ENCODE measurements around the gene BEAN1.
"Not testable (repeated sequence)": the region's sequence is repeated elsewhere in the genome, so short reads cannot be mapped to it uniquely, and the experiment has no call there.

Gene BEAN1

GRCh38 chr16:66458853-66459252, 31.8 kb downstream of the BEAN1 start:
- Histone ChIP-seq H3K9me3 (ENCODE audit: control insufficient read depth, insufficient read depth, low read length) (no peaks in the 10 kb centered on the region), H3K4me2 (ENCODE audit: low read length) (no peak overlapping the region), H3K36me3 (ENCODE audit: control insufficient read depth, low read length) (no peaks in the 10 kb centered on the region), H3K4me3 (ENCODE audit: low read length) (no peak overlapping the region), H3K27me3 (ENCODE audit: control insufficient read depth, low read length) (peaks cover 16% of the 10 kb centered on the region), H3K79me2 (ENCODE audit: control insufficient read depth, low read length) (no peaks in the 10 kb centered on the region), H4K20me1 (ENCODE audit: control insufficient read depth, insufficient read depth, low read depth, low read length) (no peaks in the 10 kb centered on the region), H3K4me1 (ENCODE audit: control insufficient read depth, low read length) (no peaks in the 10 kb centered on the region), H3F3A (ENCODE audit: control insufficient read depth, insufficient read depth) (no peaks in the 10 kb centered on the region), H3K27ac (ENCODE audit: low read depth, low read length) (no peak overlapping the region), H3K9me2 (replicated peaks; ENCODE audit: control insufficient read depth, low read length) (no peaks in the 10 kb centered on the region)
- TF ChIP-seq CTCF (IDR thresholded peaks at IDR 0.05; ENCODE audit: low read depth, low read length, poor library complexity, severe bottlenecking) (no peak), EZH2phosphoT487 (IDR thresholded peaks at IDR 0.05; ENCODE audit: borderline replicate concordance, low read length) (no peak)

GRCh38 chr16:66459878-66460277, 32.8 kb downstream of the BEAN1 start:
- Histone ChIP-seq H3F3A (ENCODE audit: control insufficient read depth, insufficient read depth) (no peaks in the 10 kb centered on the region), H3K36me3 (ENCODE audit: control insufficient read depth, low read length) (no peaks in the 10 kb centered on the region), H4K20me1 (ENCODE audit: control insufficient read depth, insufficient read depth, low read depth, low read length) (no peaks in the 10 kb centered on the region), H3K4me2 (ENCODE audit: low read length) (no peak overlapping the region), H3K9me2 (replicated peaks; ENCODE audit: control insufficient read depth, low read length) (no peaks in the 10 kb centered on the region), H3K4me3 (ENCODE audit: low read length) (no peak overlapping the region), H3K9me3 (ENCODE audit: control insufficient read depth, insufficient read depth, low read length) (no peaks in the 10 kb centered on the region), H3K4me1 (ENCODE audit: control insufficient read depth, low read length) (no peaks in the 10 kb centered on the region), H3K27me3 (ENCODE audit: control insufficient read depth, low read length) (peaks cover 21% of the 10 kb centered on the region), H3K79me2 (ENCODE audit: control insufficient read depth, low read length) (no peaks in the 10 kb centered on the region), H3K27ac (ENCODE audit: low read depth, low read length) (no peak overlapping the region)
- TF ChIP-seq CTCF (IDR thresholded peaks at IDR 0.05; ENCODE audit: low read depth, low read length, poor library complexity, severe bottlenecking) (no peak), EZH2phosphoT487 (IDR thresholded peaks at IDR 0.05; ENCODE audit: borderline replicate concordance, low read length) (no peak)

GRCh38 chr16:66460703-66461102, 33.6 kb downstream of the BEAN1 start:
- no peaks in the 10 kb centered on the region for H3K36me3 ChIP-seq (ENCODE audit: control insufficient read depth, low read length)
- H3K9me2 ChIP-seq (replicated peaks; ENCODE audit: control insufficient read depth, low read length): no peaks in the 10 kb centered on the region
- no peak overlapping the region for H3K27ac ChIP-seq (ENCODE audit: low read depth, low read length)
- H3K79me2 ChIP-seq (ENCODE audit: control insufficient read depth, low read length): no peaks in the 10 kb centered on the region
- H4K20me1 ChIP-seq (ENCODE audit: control insufficient read depth, insufficient read depth, low read depth, low read length): no peaks in the 10 kb centered on the region
- H3K4me1 ChIP-seq (ENCODE audit: control insufficient read depth, low read length): no peaks in the 10 kb centered on the region
- H3K4me3 ChIP-seq (ENCODE audit: low read length): no peak overlapping the region
- no peaks in the 10 kb centered on the region for H3F3A ChIP-seq (ENCODE audit: control insufficient read depth, insufficient read depth)
- TF ChIP-seq CTCF (IDR thresholded peaks at IDR 0.05; ENCODE audit: low read depth, low read length, poor library complexity, severe bottlenecking) (no peak), EZH2phosphoT487 (IDR thresholded peaks at IDR 0.05; ENCODE audit: borderline replicate concordance, low read length) (no peak)
- peaks cover 18% of the 10 kb centered on the region for H3K27me3 ChIP-seq (ENCODE audit: control insufficient read depth, low read length)
- no peak overlapping the region for H3K4me2 ChIP-seq (ENCODE audit: low read length)
- H3K9me3 ChIP-seq (ENCODE audit: control insufficient read depth, insufficient read depth, low read length): no peaks in the 10 kb centered on the region

- peaks cover 14% of the 10 kb centered on the region for H3K27me3 ChIP-seq (ENCODE audit: control insufficient read depth, low read length)
- no peak overlapping the region for H3K4me3 ChIP-seq (ENCODE audit: low read length)
- no peaks in the 10 kb centered on the region for H3F3A ChIP-seq (ENCODE audit: control insufficient read depth, insufficient read depth)
- no peaks in the 10 kb centered on the region for H3K79me2 ChIP-seq (ENCODE audit: control insufficient read depth, low read length)
- no peaks in the 10 kb centered on the region for H4K20me1 ChIP-seq (ENCODE audit: control insufficient read depth, insufficient read depth, low read depth, low read length)
- H3K4me1 ChIP-seq (ENCODE audit: control insufficient read depth, low read length): no peaks in the 10 kb centered on the region
- no peaks in the 10 kb centered on the region for H3K9me2 ChIP-seq (replicated peaks; ENCODE audit: control insufficient read depth, low read length)
- H3K36me3 ChIP-seq (ENCODE audit: control insufficient read depth, low read length): no peaks in the 10 kb centered on the region
- no peak overlapping the region for H3K27ac ChIP-seq (ENCODE audit: low read depth, low read length)
- H3K9me3 ChIP-seq (ENCODE audit: control insufficient read depth, insufficient read depth, low read length): no peaks in the 10 kb centered on the region
- no peak overlapping the region for H3K4me2 ChIP-seq (ENCODE audit: low read length)
- no peak for TF ChIP-seq EZH2phosphoT487 (IDR thresholded peaks at IDR 0.05; ENCODE audit: borderline replicate concordance, low read length)
- TF ChIP-seq CTCF (IDR thresholded peaks at IDR 0.05; ENCODE audit: low read depth, low read length, poor library complexity, severe bottlenecking): no peak
Measured at GRCh38 chr16:66462912-66463311, 35.8 kb downstream of the BEAN1 start.

GRCh38 chr16:66465946-66466345, 38.9 kb downstream of the BEAN1 start:
- not testable (repeated sequence) for H3K4me1 ChIP-seq (ENCODE audit: control insufficient read depth, low read length); H3K79me2 ChIP-seq (ENCODE audit: control insufficient read depth, low read length); H3K27ac ChIP-seq (ENCODE audit: low read depth, low read length); H3K9me3 ChIP-seq (ENCODE audit: control insufficient read depth, insufficient read depth, low read length); H3F3A ChIP-seq (ENCODE audit: control insufficient read depth, insufficient read depth); H4K20me1 ChIP-seq (ENCODE audit: control insufficient read depth, insufficient read depth, low read depth, low read length); H3K36me3 ChIP-seq (ENCODE audit: control insufficient read depth, low read length); H3K4me2 ChIP-seq (ENCODE audit: low read length); H3K9me2 ChIP-seq (replicated peaks; ENCODE audit: control insufficient read depth, low read length); H3K4me3 ChIP-seq (ENCODE audit: low read length)
- H3K27me3 ChIP-seq (ENCODE audit: control insufficient read depth, low read length): peaks cover 11% of the 10 kb centered on the region

Data from DOHH2 (cell line).